ENCODE data around the gene IMPDH2. TPM values are rescaled to one million over a fixed set of nuclear protein-coding genes. Genes with fewer than 3 reads are reported as not detected.
A peak's percentile ranks its signal among the peaks of the same experiment; 100 is the strongest.

Gene IMPDH2
- total RNA-seq, 1 donor from 2014 or later = 101 TPM

- intact Hi-C loops (cut with DNase I) = loop anchor here (5.0 kb wide), 1 partner anchor 77 kb away; no protein-coding TSS in a partner anchor
- H3K4me1 ChIP-seq = peaks cover 0 to 8% of the 10 kb centered on the region in 2 donors
- no peaks in the 10 kb centered on the region for H3K9me3 ChIP-seq
- no peak for DNase-seq (ENCODE audit: low spot score in 2 of 2)
- H3K27ac ChIP-seq = peak overlapping the region; percentile 92 to 96
- peaks cover 45 to 62% of the 10 kb centered on the region in 2 donors for H3K36me3 ChIP-seq
- no peaks in the 10 kb centered on the region for H3K27me3 ChIP-seq
- H3K4me3 ChIP-seq = no peak overlapping the region
- TF ChIP-seq, protein P1, sequence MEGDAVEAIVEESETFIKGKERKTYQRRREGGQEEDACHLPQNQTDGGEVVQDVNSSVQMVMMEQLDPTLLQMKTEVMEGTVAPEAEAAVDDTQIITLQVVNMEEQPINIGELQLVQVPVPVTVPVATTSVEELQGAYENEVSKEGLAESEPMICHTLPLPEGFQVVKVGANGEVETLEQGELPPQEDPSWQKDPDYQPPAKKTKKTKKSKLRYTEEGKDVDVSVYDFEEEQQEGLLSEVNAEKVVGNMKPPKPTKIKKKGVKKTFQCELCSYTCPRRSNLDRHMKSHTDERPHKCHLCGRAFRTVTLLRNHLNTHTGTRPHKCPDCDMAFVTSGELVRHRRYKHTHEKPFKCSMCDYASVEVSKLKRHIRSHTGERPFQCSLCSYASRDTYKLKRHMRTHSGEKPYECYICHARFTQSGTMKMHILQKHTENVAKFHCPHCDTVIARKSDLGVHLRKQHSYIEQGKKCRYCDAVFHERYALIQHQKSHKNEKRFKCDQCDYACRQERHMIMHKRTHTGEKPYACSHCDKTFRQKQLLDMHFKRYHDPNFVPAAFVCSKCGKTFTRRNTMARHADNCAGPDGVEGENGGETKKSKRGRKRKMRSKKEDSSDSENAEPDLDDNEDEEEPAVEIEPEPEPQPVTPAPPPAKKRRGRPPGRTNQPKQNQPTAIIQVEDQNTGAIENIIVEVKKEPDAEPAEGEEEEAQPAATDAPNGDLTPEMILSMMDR (IDR thresholded peaks at IDR 0.05) = no peak
These were observed 1.1 kb upstream of the IMPDH2 start for GRCh38 chr3:49030321-49030720.

GRCh38 chr3:49029563-49029884 lies 326 bp upstream of the IMPDH2 start:
- intact Hi-C loops (cut with DNase I) = loop anchor here (2.0 kb wide), 1 partner anchor 63 kb away; no protein-coding TSS in a partner anchor
- Histone ChIP-seq H3K4me1 (peaks cover 0 to 8% of the 10 kb centered on the region in 2 donors), H3K27me3 (no peaks in the 10 kb centered on the region), H3K9me3 (no peaks in the 10 kb centered on the region), H3K27ac (peak overlapping the region; percentile 92 to 96), H3K36me3 (peaks cover 46 to 62% of the 10 kb centered on the region in 2 donors), H3K4me3 (peak overlapping the region; percentile 59 to 76)
- DNase-seq (ENCODE audit: low spot score in 2 of 2) = no peak
- TF ChIP-seq, protein P1 (IDR thresholded peaks at IDR 0.05) = no peak

GRCh38 chr3:49028298-49028672 lies 913 bp downstream of the IMPDH2 start:
- H3K27ac ChIP-seq = peak overlapping the region; percentile 92 to 96
- DNase-seq (ENCODE audit: low spot score in 2 of 2) = no peak
- no peaks in the 10 kb centered on the region for H3K27me3 ChIP-seq
- H3K4me1 ChIP-seq = peaks cover 0 to 8% of the 10 kb centered on the region in 2 donors
- intact Hi-C loops (cut with DNase I) = loop anchor here (2.0 kb wide), 1 partner anchor 65 kb away; no protein-coding TSS in a partner anchor
- no peaks in the 10 kb centered on the region for H3K9me3 ChIP-seq
- TF ChIP-seq, protein P1 (IDR thresholded peaks at IDR 0.05) = no peak
- H3K4me3 ChIP-seq = peak overlapping the region; percentile 59 to 76
- peaks cover 47 to 70% of the 10 kb centered on the region in 2 donors for H3K36me3 ChIP-seq

GRCh38 chr3:49027634-49028033 lies 1.6 kb downstream of the IMPDH2 start:
- peaks cover 41 to 66% of the 10 kb centered on the region in 2 donors for H3K36me3 ChIP-seq
- H3K27ac ChIP-seq = peak overlapping the region; percentile 92 to 96
- no peak for DNase-seq (ENCODE audit: low spot score in 2 of 2)
- peaks cover 6 to 13% of the 10 kb centered on the region in 2 donors for H3K4me1 ChIP-seq
- no peaks in the 10 kb centered on the region for H3K9me3 ChIP-seq
- no peak overlapping the region for H3K4me3 ChIP-seq
- intact Hi-C loops (cut with DNase I) = loop anchor here (2.0 kb wide), 1 partner anchor 65 kb away; no protein-coding TSS in a partner anchor
- TF ChIP-seq, protein P1 (IDR thresholded peaks at IDR 0.05) = no peak
- no peaks in the 10 kb centered on the region for H3K27me3 ChIP-seq

DNA sequence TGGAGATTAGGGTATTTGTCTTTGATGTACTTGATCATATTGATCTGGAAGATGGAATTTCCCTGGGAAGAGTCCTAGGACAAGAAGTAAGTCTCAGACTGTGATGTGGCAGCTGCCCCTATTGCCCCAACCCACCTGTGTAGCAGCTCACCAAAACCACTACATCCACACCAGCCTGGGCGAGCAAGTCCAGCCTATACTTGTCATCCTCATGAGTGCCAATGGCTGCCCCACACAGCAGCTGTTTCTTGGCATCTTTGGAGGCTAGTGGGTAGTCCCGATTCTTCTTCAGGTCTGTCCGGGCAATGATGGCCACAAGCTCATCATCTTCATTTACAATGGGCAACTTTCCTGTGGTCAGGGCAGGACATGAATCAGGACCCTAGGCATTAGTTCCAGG lies 2.7 kb downstream of the IMPDH2 start:
- Histone ChIP-seq H3K27ac (no peak overlapping the region), H3K9me3 (no peaks in the 10 kb centered on the region), H3K4me1 (peaks cover 6 to 15% of the 10 kb centered on the region in 2 donors), H3K4me3 (no peak overlapping the region), H3K36me3 (peaks cover 30 to 55% of the 10 kb centered on the region in 2 donors), H3K27me3 (no peaks in the 10 kb centered on the region)
- DNase-seq (ENCODE audit: low spot score in 2 of 2) = no peak
- TF ChIP-seq, protein P1 (IDR thresholded peaks at IDR 0.05) = no peak
- intact Hi-C loops (cut with DNase I) = no loop called here
